WI38 (cell line): ENCODE results near the gene EHD2.
"Not testable (repeated sequence)": the region's sequence is repeated elsewhere in the genome, so short reads cannot be mapped to it uniquely, and the experiment has no call there.

Experiments
- H3K4me3 ChIP-seq: 2 replicates; pipeline ENCODE4 v1.5.1; 2011; ENCODE audit warnings: low read depth, mild to moderate bottlenecking, control low read depth, low read length
- TF ChIP-seq, protein P1 (sequence below): IDR thresholded peaks from 2 replicates; pipeline ENCODE4 v1.5.1; 2012; ENCODE audit warnings: low read depth, mild to moderate bottlenecking, control low read depth, low read length

Gene EHD2, protein sequence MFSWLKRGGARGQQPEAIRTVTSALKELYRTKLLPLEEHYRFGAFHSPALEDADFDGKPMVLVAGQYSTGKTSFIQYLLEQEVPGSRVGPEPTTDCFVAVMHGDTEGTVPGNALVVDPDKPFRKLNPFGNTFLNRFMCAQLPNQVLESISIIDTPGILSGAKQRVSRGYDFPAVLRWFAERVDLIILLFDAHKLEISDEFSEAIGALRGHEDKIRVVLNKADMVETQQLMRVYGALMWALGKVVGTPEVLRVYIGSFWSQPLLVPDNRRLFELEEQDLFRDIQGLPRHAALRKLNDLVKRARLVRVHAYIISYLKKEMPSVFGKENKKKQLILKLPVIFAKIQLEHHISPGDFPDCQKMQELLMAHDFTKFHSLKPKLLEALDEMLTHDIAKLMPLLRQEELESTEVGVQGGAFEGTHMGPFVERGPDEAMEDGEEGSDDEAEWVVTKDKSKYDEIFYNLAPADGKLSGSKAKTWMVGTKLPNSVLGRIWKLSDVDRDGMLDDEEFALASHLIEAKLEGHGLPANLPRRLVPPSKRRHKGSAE

DNA sequence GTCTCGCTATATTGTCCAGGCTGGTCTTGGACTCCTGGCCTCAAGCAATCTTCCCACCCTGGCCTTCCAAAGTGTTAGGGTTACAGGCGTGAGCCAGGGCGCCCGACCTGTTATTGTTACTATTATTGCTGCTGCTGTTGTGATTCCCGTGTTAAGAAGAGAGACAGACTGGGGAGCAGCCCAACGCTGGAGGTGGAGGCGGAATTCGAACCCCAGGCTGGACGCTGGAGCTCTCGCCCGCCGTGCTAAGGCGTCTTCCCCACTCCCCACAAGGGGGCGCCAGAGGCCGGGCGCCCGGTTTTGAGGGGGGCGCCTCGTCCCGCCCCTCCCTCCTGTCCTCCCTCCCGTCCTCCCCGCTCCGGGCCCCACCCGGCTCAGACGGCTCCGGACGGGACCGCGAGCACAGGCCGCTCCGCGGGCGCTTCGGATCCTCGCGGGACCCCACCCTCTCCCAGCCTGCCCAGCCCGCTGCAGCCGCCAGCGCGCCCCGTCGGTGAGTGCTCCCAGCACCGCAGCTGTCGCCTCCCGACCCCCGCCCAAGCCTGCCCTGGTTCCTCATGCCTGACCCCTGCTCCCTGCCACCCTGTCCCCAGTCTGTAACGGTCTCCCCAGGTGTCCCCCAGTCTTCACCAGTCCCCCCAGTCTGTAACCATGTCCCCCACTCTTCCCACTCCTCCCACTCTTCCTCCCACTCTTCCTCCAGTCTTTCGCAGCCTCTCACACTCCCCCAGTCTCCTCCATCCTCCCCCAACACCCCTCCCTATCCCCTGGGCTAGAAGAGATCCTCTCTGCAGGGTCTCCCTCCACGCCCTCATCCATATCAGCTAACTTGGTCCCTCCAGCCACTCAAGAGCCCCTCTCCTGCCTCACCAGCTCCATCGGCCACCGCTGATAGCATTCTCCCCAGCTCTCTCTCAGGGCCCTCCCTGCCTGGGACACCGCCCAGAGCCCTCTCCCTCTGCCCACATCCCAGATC lies at the start of gene EHD2:
TSS of gene EHD2 (plus strand) at position 377 of the 976 bp plus-strand sequence. CDS start 3,191 bp downstream, outside the sequence.
- TF ChIP-seq, protein P1, sequence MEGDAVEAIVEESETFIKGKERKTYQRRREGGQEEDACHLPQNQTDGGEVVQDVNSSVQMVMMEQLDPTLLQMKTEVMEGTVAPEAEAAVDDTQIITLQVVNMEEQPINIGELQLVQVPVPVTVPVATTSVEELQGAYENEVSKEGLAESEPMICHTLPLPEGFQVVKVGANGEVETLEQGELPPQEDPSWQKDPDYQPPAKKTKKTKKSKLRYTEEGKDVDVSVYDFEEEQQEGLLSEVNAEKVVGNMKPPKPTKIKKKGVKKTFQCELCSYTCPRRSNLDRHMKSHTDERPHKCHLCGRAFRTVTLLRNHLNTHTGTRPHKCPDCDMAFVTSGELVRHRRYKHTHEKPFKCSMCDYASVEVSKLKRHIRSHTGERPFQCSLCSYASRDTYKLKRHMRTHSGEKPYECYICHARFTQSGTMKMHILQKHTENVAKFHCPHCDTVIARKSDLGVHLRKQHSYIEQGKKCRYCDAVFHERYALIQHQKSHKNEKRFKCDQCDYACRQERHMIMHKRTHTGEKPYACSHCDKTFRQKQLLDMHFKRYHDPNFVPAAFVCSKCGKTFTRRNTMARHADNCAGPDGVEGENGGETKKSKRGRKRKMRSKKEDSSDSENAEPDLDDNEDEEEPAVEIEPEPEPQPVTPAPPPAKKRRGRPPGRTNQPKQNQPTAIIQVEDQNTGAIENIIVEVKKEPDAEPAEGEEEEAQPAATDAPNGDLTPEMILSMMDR: peak; percentile 81
- H3K4me3 ChIP-seq: peak within 1 kb of the TSS; percentile 91

DNA sequence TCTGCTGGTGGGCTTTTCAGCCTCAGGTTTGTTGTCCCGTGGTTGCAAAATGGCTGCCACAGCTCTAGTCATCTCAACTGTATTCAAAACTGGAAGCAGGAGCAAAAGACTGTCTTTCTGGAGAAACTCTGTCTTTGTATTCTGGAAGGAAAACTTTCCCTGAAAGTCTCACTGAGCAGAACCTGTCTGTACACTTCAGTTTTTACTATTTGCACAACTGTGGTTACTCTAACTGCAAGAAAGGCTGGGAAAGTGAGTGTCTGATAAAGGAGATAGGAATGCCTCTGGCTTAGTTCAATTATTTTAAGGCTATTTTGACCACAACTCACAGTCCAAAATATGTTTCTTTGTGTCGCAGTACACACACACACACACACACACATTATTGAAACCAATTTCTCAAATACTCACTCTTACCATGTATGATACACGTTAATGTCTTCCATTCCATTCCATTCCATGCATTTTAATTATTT lies 49.7 kb upstream of the EHD2 start:
- TF ChIP-seq, protein P1: no peak
- peak overlapping the region; percentile 41 for H3K4me3 ChIP-seq

DNA sequence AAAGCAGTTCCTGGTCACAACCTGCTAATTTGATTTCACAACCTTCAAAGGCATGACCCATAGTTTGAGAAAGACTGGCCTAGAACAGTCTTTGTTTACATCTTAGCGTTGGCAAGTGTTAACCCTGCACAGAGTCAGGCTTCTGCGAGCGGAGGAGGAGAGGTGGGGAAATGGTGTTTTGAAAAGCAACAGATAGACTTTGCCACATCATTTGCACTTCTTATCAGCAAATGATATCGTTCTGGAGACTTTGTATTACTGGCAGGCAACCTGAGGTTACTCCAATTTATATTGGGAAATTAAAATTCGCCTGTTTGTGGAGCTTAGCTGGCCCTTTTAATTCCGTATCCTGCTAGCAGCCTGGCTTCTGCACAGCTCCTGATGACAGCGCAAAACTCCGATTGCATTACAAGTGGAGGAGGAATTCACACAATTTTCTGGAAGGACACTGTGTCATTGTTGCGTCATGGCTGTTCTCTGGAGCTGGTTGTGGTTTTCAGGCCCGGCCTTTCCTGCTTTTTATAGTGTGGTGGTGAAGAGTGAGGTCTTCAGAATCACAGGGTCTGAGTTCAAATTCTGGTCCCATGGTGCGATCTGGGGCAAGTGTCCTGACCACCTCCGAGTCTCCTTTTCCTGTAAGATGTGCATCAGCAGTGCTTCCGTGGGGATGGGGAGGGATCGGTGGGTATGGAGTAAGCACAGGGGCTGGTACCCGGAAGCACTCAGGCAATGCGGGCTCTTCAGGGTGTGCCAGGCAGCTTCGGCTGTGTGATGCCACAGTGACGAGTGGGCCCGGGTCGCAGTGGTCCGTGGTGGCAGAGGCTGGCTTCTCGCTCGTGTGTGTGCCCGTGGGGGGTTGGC lies 49.1 kb upstream of the EHD2 start:
- TF ChIP-seq, protein P1: no peak
- H3K4me3 ChIP-seq: peak overlapping the region; percentile 41

DNA sequence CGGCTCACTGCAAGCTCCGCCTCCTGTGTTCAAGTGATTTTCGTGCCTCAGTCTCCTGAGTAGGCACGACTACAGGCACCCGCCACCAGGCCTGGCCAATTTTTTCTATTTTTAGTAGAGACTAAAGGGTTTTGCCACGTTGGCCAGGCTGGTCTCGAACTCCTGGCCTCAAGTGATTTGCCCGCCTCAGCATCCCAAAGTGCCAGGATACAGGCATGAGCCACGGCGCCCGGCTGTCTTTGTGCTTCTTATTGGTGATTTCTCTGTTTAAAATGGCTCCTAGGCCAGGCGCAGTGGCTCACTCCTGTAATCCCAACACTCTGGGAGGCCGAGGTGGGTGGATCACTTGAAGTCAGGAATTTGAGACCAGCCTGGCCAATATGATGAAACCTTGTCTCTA lies 44.7 kb upstream of the EHD2 start:
- H3K4me3 ChIP-seq: not testable (repeated sequence)

DNA sequence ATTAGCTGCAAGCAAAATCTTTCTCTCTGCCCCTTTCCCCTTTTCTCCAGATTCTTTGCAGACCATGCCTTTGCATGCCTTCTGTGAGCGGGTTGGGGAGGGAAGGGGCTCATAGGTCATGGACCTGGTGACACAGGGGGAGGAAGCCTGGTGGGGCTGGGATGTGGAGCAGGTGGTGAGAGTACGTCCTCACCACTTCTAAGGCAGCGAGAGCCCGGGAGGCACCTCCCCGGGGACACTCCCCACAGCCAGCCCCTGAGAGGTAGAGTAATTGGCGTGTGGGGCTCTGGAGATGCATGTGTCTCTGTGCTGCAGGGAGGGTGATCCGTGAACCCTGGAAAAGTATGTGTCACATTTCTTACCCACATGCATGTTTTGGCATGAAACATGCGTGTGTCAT lies 42.5 kb upstream of the EHD2 start:
- TF ChIP-seq, protein P1: no peak
- H3K4me3 ChIP-seq: no peak overlapping the region

DNA sequence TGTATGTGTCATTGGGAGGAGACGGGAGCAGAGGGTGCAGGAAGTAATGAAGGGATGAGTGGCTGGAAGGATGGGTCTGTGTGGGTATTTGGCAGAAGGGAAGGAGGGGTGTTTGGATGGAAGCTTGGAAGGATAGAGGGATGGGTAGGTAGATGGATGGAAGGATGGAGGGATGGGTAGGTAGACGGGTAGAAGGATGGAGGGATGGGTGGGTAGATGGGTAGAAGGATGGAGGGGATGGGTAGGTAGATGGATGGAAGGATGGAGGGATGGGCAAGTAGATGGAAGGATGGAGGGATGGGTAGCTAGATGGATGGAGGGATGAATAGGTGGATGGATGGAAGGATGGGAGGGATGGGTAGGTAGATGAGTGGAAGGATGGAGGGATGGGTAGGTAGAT lies 41.7 kb upstream of the EHD2 start:
- H3K4me3 ChIP-seq: no peak overlapping the region
- TF ChIP-seq, protein P1: no peak

DNA sequence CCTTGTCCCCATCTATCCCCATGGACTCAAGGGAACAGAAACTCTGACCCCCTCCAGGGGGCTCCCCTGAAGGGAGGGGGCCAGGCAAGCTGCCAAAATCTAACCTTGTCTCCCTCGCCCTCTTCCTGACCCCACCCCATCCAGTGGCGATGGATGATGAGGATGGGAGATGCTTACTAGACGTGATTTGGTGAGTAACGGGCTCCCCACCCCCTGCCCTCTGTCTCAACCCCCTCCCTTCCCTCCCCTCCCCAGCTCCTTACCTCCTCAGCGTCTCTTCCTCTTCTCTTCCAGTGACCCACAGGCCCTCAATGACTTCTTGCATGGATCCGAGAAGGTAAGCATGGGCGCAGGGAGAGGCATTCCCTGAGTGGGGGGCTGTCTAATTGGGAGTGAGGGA lies 39.8 kb upstream of the EHD2 start:
- no peak overlapping the region for H3K4me3 ChIP-seq
- TF ChIP-seq, protein P1: no peak
